ENCODE measurements around the gene REXO4. TPM values are rescaled to one million over a fixed set of nuclear protein-coding genes. Genes with fewer than 3 reads are reported as not detected.

Gene REXO4
- total and polyA plus RNA-seq, 2 of the 8 experiments (the other 6 are each of a cell fraction or from before 2014, with no cell fraction given): 19.1 to 38.3 TPM

- TF ChIP-seq CHD7 (IDR thresholded peaks at IDR 0.05; ENCODE audit: insufficient replicate concordance, low read length) (no peak), RFX5 (IDR thresholded peaks at IDR 0.05; ENCODE audit: borderline replicate concordance, low read depth, low read length) (no peak), POU5F1 (IDR thresholded peaks at IDR 0.05; ENCODE audit: low read depth, low read length) (no peak), TAF7 (optimal IDR thresholded peaks at IDR 0.05; ENCODE audit: borderline replicate concordance, low read depth, low read length) (no peak), SP4 (IDR thresholded peaks at IDR 0.05; ENCODE audit: low read length) (no peak), E2F6 (IDR thresholded peaks at IDR 0.05) (no peak), RXRA (IDR thresholded peaks at IDR 0.05; ENCODE audit: insufficient read depth, low read depth, low read length) (no peak), CBX5 (IDR thresholded peaks at IDR 0.05; ENCODE audit: low read depth, low read length) (no peak), CBX8 (IDR thresholded peaks at IDR 0.05; ENCODE audit: borderline replicate concordance, low read depth, low read length) (no peak), HDAC2 (IDR thresholded peaks at IDR 0.05; ENCODE audit: borderline replicate concordance in 1 of 2, low read depth in 2 of 2, low read length in 2 of 2) (no peak), MAFK (IDR thresholded peaks at IDR 0.05; ENCODE audit: low read depth, low read length) (no peak)
Observed at GRCh38 chr9:133369422-133369821, 48.4 kb downstream of the REXO4 start (continued).

Measured in H1 (cell line).